ENCODE measurements around the gene SEC63.
"Not testable (repeated sequence)": the region's sequence is repeated elsewhere in the genome, so short reads cannot be mapped to it uniquely, and the experiment has no call there.

Gene SEC63

GRCh38 chr6:107957909-107958688, at the start of gene SEC63:
SEC63 (minus strand) TSS chr6:107958208; CDS start chr6:107958009, 199 bp downstream.
- DNase-seq (ENCODE audit: low read depth in 2 of 2), result peak; percentile 93 to 94

GRCh38 chr6:108005961-108006360, 48.0 kb upstream of the SEC63 start:
- DNase-seq (ENCODE audit: low read depth in 2 of 2), result no peak

- DNase-seq (ENCODE audit: low read depth in 2 of 2), result no peak
These were observed 46.9 kb upstream of the SEC63 start for GRCh38 chr6:108004861-108005260.

GRCh38 chr6:108002365-108003221, 44.6 kb upstream of the SEC63 start:
- no peak for DNase-seq (ENCODE audit: low read depth in 2 of 2)

GRCh38 chr6:108001696-108002231, 43.8 kb upstream of the SEC63 start:
- DNase-seq (ENCODE audit: low read depth in 2 of 2), result no peak

GRCh38 chr6:108000259-108000658, 42.3 kb upstream of the SEC63 start:
- not testable (repeated sequence) for DNase-seq (ENCODE audit: low read depth in 2 of 2)

- no peak for DNase-seq (ENCODE audit: low read depth in 2 of 2)
These were observed 41.3 kb upstream of the SEC63 start for GRCh38 chr6:107999341-107999740.

GRCh38 chr6:107991772-107992550, 34.0 kb upstream of the SEC63 start:
- no peak for DNase-seq (ENCODE audit: low read depth in 2 of 2)

GRCh38 chr6:107991061-107991460, 33.1 kb upstream of the SEC63 start:
- DNase-seq (ENCODE audit: low read depth in 2 of 2), result no peak

- DNase-seq (ENCODE audit: low read depth in 2 of 2), result not testable (repeated sequence)
These were observed 32.6 kb upstream of the SEC63 start for GRCh38 chr6:107990587-107990986.

- DNase-seq (ENCODE audit: low read depth in 2 of 2), result no peak
These were observed 31.4 kb upstream of the SEC63 start for GRCh38 chr6:107989166-107990094.

GRCh38 chr6:107988570-107988969, 30.6 kb upstream of the SEC63 start:
- DNase-seq (ENCODE audit: low read depth in 2 of 2), result no peak

GRCh38 chr6:107987805-107988204, 29.8 kb upstream of the SEC63 start:
- DNase-seq (ENCODE audit: low read depth in 2 of 2), result no peak

GRCh38 chr6:107985701-107986100, 27.7 kb upstream of the SEC63 start:
- no peak for DNase-seq (ENCODE audit: low read depth in 2 of 2)

- DNase-seq (ENCODE audit: low read depth in 2 of 2), result no peak
These were observed 25.8 kb upstream of the SEC63 start for GRCh38 chr6:107983811-107984210.

- no peak for DNase-seq (ENCODE audit: low read depth in 2 of 2)
These were observed 24.5 kb upstream of the SEC63 start for GRCh38 chr6:107982486-107982885.

- DNase-seq (ENCODE audit: low read depth in 2 of 2), result no peak
These were observed 23.7 kb upstream of the SEC63 start for GRCh38 chr6:107981695-107982094.

GRCh38 chr6:107977283-107977682, 19.3 kb upstream of the SEC63 start:
- DNase-seq (ENCODE audit: low read depth in 2 of 2), result no peak

GRCh38 chr6:107976155-107976783, 18.3 kb upstream of the SEC63 start:
- no peak for DNase-seq (ENCODE audit: low read depth in 2 of 2)

GRCh38 chr6:107973594-107973993, 15.6 kb upstream of the SEC63 start:
- DNase-seq (ENCODE audit: low read depth in 2 of 2), result no peak

Measured in stimulated activated CD8-positive, alpha-beta memory T cell treated with anti-CD3 and anti-CD28 coated beads, Interleukin-7, amount 100 ng/mL, for 4 hours (primary cell).